ENCODE data around the gene CDC34. TPM values are rescaled to one million over a fixed set of nuclear protein-coding genes. Genes with fewer than 3 reads are reported as not detected.
A peak's percentile ranks its signal among the peaks of the same experiment; 100 is the strongest.

The CDC34 gene
- total RNA-seq, 1 experiment from 2014 or later: 129 TPM

GRCh38 chr19:510606-511100, 20.9 kb upstream of the CDC34 start:
- peaks cover 10% of the 10 kb centered on the region for H3K27me3 Mint-ChIP-seq (ENCODE audit: low read depth)
- TF ChIP-seq GRHL2 (CRISPR knock-in tag; IDR thresholded peaks at IDR 0.05; ENCODE audit: insufficient replicate concordance, severe bottlenecking) (no peak), EMX1 (CRISPR knock-in tag; IDR thresholded peaks at IDR 0.05) (no peak), ZNF317 (CRISPR knock-in tag; IDR thresholded peaks at IDR 0.05; ENCODE audit: borderline replicate concordance, low read depth) (no peak), HMGA2 (CRISPR knock-in tag; IDR thresholded peaks at IDR 0.05) (no peak), ZBTB43 (CRISPR knock-in tag; IDR thresholded peaks at IDR 0.05) (no peak), CDX4 (CRISPR knock-in tag; IDR thresholded peaks at IDR 0.05; ENCODE audit: borderline replicate concordance) (no peak), TEAD1 (CRISPR knock-in tag; IDR thresholded peaks at IDR 0.05) (no peak), SMAD3 (CRISPR knock-in tag; IDR thresholded peaks at IDR 0.05; ENCODE audit: borderline replicate concordance) (no peak), ZNF263 (CRISPR knock-in tag; IDR thresholded peaks at IDR 0.05; ENCODE audit: low read depth) (no peak), JAZF1 (CRISPR knock-in tag; IDR thresholded peaks at IDR 0.05) (no peak), NR1H2 (CRISPR knock-in tag; IDR thresholded peaks at IDR 0.05) (no peak), FOXJ3 (CRISPR knock-in tag; IDR thresholded peaks at IDR 0.05; ENCODE audit: borderline replicate concordance) (no peak), TEAD4 (CRISPR knock-in tag; IDR thresholded peaks at IDR 0.05) (no peak), FOXP4 (CRISPR knock-in tag; IDR thresholded peaks at IDR 0.05) (no peak), ZNF416 (CRISPR knock-in tag; IDR thresholded peaks at IDR 0.05) (no peak), SMAD4 (CRISPR knock-in tag; IDR thresholded peaks at IDR 0.05) (no peak), ZNF232 (CRISPR knock-in tag; IDR thresholded peaks at IDR 0.05) (no peak), ESRRA (CRISPR knock-in tag; IDR thresholded peaks at IDR 0.05; ENCODE audit: borderline replicate concordance) (no peak), NFATC4 (CRISPR knock-in tag; IDR thresholded peaks at IDR 0.05) (no peak), ATF3 (CRISPR knock-in tag; conservative IDR thresholded peaks at IDR 0.05) (no peak), SP1 (CRISPR knock-in tag; conservative IDR thresholded peaks at IDR 0.05) (peak; percentile 53; the same call in 1 of the 2 replicates), SOX15 (CRISPR knock-in tag; IDR thresholded peaks at IDR 0.05) (no peak)
- TF ChIP-seq, protein P1, sequence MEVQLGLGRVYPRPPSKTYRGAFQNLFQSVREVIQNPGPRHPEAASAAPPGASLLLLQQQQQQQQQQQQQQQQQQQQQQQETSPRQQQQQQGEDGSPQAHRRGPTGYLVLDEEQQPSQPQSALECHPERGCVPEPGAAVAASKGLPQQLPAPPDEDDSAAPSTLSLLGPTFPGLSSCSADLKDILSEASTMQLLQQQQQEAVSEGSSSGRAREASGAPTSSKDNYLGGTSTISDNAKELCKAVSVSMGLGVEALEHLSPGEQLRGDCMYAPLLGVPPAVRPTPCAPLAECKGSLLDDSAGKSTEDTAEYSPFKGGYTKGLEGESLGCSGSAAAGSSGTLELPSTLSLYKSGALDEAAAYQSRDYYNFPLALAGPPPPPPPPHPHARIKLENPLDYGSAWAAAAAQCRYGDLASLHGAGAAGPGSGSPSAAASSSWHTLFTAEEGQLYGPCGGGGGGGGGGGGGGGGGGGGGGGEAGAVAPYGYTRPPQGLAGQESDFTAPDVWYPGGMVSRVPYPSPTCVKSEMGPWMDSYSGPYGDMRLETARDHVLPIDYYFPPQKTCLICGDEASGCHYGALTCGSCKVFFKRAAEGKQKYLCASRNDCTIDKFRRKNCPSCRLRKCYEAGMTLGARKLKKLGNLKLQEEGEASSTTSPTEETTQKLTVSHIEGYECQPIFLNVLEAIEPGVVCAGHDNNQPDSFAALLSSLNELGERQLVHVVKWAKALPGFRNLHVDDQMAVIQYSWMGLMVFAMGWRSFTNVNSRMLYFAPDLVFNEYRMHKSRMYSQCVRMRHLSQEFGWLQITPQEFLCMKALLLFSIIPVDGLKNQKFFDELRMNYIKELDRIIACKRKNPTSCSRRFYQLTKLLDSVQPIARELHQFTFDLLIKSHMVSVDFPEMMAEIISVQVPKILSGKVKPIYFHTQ (CRISPR knock-in tag; IDR thresholded peaks at IDR 0.05): no peak
- TF ChIP-seq, protein P2, sequence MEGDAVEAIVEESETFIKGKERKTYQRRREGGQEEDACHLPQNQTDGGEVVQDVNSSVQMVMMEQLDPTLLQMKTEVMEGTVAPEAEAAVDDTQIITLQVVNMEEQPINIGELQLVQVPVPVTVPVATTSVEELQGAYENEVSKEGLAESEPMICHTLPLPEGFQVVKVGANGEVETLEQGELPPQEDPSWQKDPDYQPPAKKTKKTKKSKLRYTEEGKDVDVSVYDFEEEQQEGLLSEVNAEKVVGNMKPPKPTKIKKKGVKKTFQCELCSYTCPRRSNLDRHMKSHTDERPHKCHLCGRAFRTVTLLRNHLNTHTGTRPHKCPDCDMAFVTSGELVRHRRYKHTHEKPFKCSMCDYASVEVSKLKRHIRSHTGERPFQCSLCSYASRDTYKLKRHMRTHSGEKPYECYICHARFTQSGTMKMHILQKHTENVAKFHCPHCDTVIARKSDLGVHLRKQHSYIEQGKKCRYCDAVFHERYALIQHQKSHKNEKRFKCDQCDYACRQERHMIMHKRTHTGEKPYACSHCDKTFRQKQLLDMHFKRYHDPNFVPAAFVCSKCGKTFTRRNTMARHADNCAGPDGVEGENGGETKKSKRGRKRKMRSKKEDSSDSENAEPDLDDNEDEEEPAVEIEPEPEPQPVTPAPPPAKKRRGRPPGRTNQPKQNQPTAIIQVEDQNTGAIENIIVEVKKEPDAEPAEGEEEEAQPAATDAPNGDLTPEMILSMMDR (IDR thresholded peaks at IDR 0.05): peak; percentile 99
- TF ChIP-seq, protein P3, sequence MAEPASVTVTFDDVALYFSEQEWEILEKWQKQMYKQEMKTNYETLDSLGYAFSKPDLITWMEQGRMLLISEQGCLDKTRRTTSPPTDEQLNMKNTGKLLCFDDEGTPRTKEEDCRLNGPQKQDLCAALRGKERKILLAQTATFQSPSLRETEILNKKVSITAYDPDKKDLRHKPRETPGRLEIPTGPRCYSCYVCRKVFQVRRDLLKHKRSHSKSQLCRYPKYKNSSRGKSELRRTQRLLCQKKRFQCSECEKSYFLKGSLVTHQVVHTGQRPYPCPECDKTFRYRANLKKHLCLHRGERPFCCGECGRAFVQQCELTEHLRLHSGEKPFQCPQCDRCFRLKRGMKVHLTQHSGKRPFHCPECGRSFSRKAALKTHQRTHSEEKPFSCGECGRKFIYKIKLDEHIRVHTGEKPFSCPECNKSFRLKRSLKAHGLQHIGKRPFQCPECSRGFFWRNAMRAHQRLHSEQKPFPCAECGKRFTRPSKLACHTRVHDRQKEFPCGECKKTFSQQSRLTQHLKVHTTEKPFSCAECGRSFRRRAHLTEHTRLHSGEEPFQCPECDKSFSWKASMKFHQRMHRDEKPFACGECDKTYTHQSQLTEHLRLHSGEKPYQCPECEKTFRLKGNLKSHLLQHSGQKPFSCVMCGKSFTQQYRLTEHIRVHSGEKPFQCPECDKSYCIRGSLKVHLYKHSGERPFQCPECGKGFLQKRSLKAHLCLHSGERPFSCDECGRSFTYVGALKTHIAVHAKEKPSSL (CRISPR knock-in tag; conservative IDR thresholded peaks at IDR 0.05): no peak
- TF ChIP-seq, protein P4, sequence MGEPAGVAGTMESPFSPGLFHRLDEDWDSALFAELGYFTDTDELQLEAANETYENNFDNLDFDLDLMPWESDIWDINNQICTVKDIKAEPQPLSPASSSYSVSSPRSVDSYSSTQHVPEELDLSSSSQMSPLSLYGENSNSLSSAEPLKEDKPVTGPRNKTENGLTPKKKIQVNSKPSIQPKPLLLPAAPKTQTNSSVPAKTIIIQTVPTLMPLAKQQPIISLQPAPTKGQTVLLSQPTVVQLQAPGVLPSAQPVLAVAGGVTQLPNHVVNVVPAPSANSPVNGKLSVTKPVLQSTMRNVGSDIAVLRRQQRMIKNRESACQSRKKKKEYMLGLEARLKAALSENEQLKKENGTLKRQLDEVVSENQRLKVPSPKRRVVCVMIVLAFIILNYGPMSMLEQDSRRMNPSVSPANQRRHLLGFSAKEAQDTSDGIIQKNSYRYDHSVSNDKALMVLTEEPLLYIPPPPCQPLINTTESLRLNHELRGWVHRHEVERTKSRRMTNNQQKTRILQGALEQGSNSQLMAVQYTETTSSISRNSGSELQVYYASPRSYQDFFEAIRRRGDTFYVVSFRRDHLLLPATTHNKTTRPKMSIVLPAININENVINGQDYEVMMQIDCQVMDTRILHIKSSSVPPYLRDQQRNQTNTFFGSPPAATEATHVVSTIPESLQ (CRISPR knock-in tag; IDR thresholded peaks at IDR 0.05): no peak

More at GRCh38 chr19:510606-511100, 20.9 kb upstream of the CDC34 start:
- Mint-ChIP-seq H3K36me3 (peaks cover 13% of the 10 kb centered on the region), H3K4me1 (peaks cover 18% of the 10 kb centered on the region), H3K4me3 (peak overlapping the region; percentile 53), H3K27ac (no peak overlapping the region), H3K9me3 (peaks cover 8% of the 10 kb centered on the region; the same call in 1 of the 2 replicates)
- peak; percentile 42 for ATAC-seq
- ChIA-PET POLR2A (interaction anchor here (0.7 to 1.6 kb wide), 5 partner anchors 8 to 121 kb away, joined by 4 to 6 read pairs (median 4); partner anchors contain the start of gene BSG), CTCF (interaction anchor here (0.6 to 3.6 kb wide), 56 partner anchors 8 to 962 kb away, joined by 3 to 82 read pairs (median 4); partner anchors contain the start of genes BSG, C2CD4C, CDC34 and MADCAM1)
- DNase-seq (ENCODE audit: low spot score): peak; percentile 96
